GM12878 (cell line): ENCODE data around the gene INVS. TPM values are rescaled to one million over a fixed set of nuclear protein-coding genes. Genes with fewer than 3 reads are reported as not detected.

Source experiments
- ATAC-seq: fragments of 200-7000 bp; cut with Tn5 transposase; 3 replicates; pipeline ENCODE4 v1.9.1; 2020; ENCODE audit warnings: mild to moderate bottlenecking, moderate library complexity
- BruUV-seq: library from RNA; stranded (reverse); fragments of 400-500 nt; replicated peaks from 2 replicates; lab custom pipeline; 2021; lab: Mats Ljungman, UMichigan
- CTCF ChIA-PET: fragments of 300-600 bp; sonication (Branson Sonifier 250); formaldehyde crosslinking; extraction: SDS; loops from one replicate; lab custom pipeline; 2021; ENCODE audit warnings: inconsistent platforms; lab: Yijun Ruan, JAX
- POLR2A ChIA-PET: fragments of 350-600 bp; formaldehyde crosslinking; extraction: SDS; loops from one replicate; lab custom pipeline; 2021; ENCODE audit warnings: inconsistent platforms; lab: Charles Lee
- RAD21 ChIA-PET: fragments of 300-600 bp; sonication (Branson Sonifier 250); formaldehyde crosslinking; loops from one replicate; lab custom pipeline; 2023; ENCODE audit warnings: antibody characterized with exemption; ENCODE audit not compliant: unreplicated experiment; lab: Charles Lee
- SMC1A ChIA-PET: fragments of 300-600 bp; sonication (Branson Sonifier 250); formaldehyde crosslinking; loops from one replicate; lab custom pipeline; 2023; ENCODE audit not compliant: unreplicated experiment, uncharacterized antibody; lab: Charles Lee
- DNase-seq: peaks from one replicate; pipeline ENCODE4 v3.0.0-alpha.2; 2011; ENCODE audit warnings: low read depth, low spot score
- FAIRE-seq: peaks from 3 replicates; lab custom pipeline; 2011; peaks lifted over from hg19 to GRCh38; lab: Jason Lieb, UNC
- H2AFZ ChIP-seq: 2 replicates; pipeline ENCODE4 v1.6.0; 2011; ENCODE audit warnings: low read depth, low read length, control low read depth; ENCODE audit not compliant: control insufficient read depth
- H3K27ac ChIP-seq: 2 replicates; pipeline ENCODE4 v1.5.1; 2011; ENCODE audit warnings: control low read depth; ENCODE audit not compliant: control insufficient read depth, insufficient read depth
- H3K27me3 ChIP-seq, 2 experiments: replicated peaks in 1 of 2; 2 replicates each; pipeline versions ENCODE4 v1.6.0 to v1.6.1; 2011; ENCODE audit warnings: low read length in 1 of 2; ENCODE audit not compliant: control insufficient read depth in 2 of 2, insufficient read depth in 2 of 2
- H3K36me3 ChIP-seq, 2 experiments: 2 replicates each; pipeline ENCODE4 v1.5.1; 2011; ENCODE audit warnings: low read length in 1 of 2; ENCODE audit not compliant: control insufficient read depth in 2 of 2, insufficient read depth in 2 of 2
- H3K4me1 ChIP-seq: 2 replicates; pipeline ENCODE4 v1.6.1; 2011; ENCODE audit warnings: mild to moderate bottlenecking, low read length, moderate library complexity, mixed read lengths; ENCODE audit not compliant: control insufficient read depth, insufficient read depth
- H3K4me2 ChIP-seq: 2 replicates; pipeline ENCODE4 v1.6.0; 2011; ENCODE audit warnings: control low read depth; ENCODE audit not compliant: control insufficient read depth, insufficient read depth
- H3K4me3 ChIP-seq: fragments of 200-600 bp; sonication (generic); 2 replicates; pipeline ENCODE4 v1.5.1; 2016
- H3K79me2 ChIP-seq: 2 replicates; pipeline ENCODE4 v1.6.0; 2011; ENCODE audit warnings: low read length; ENCODE audit not compliant: control insufficient read depth, insufficient read depth
- H3K9ac ChIP-seq: 2 replicates; pipeline ENCODE4 v1.8.0; 2011; ENCODE audit warnings: low read length, control low read depth, mixed read lengths; ENCODE audit not compliant: control insufficient read depth, insufficient read depth
- H3K9me3 ChIP-seq: replicated peaks from 3 replicates; pipeline ENCODE4 v1.5.1; 2011; ENCODE audit warnings: mild to moderate bottlenecking, low read length; ENCODE audit not compliant: control insufficient read depth, insufficient read depth
- H4K20me1 ChIP-seq: 2 replicates; pipeline ENCODE4 v1.6.0; 2011; ENCODE audit not compliant: control insufficient read depth, insufficient read depth
- E4F1 ChIP-seq: fragments of 450-650 bp; IDR thresholded peaks from 2 replicates; pipeline ENCODE4 v1.6.1; 2018; ENCODE audit warnings: borderline replicate concordance, mild to moderate bottlenecking; ENCODE audit not compliant: partially characterized antibody
- ESRRA ChIP-seq: IDR thresholded peaks from 2 replicates; pipeline ENCODE4 v1.6.1; 2012; ENCODE audit warnings: mild to moderate bottlenecking, low read length, improper control_type of control experiment
- HDAC2 ChIP-seq: fragments of 200-600 bp; sonication (generic); IDR thresholded peaks from 2 replicates; pipeline ENCODE4 v1.6.1; 2017
- HDAC6 ChIP-seq: fragments of 200-600 bp; sonication (generic); IDR thresholded peaks from one replicate; pipeline ENCODE4 v1.8.0; 2017; ENCODE audit warnings: antibody characterized with exemption; ENCODE audit not compliant: unreplicated experiment
- KDM1A ChIP-seq: fragments of 200-600 bp; sonication (generic); IDR thresholded peaks from 2 replicates; pipeline ENCODE4 v1.6.1; 2016; ENCODE audit warnings: borderline replicate concordance
- MLLT1 ChIP-seq: fragments of 450-650 bp; IDR thresholded peaks from 2 replicates; pipeline ENCODE4 v1.6.1; 2016; ENCODE audit warnings: mild to moderate bottlenecking
- NR2C2 ChIP-seq: IDR thresholded peaks from 2 replicates; pipeline ENCODE4 v1.6.1; 2011; ENCODE audit warnings: borderline replicate concordance, low read depth; ENCODE audit not compliant: control insufficient read depth, insufficient read length
- PML ChIP-seq: IDR thresholded peaks from 2 replicates; pipeline ENCODE4 v1.6.1; 2012; ENCODE audit warnings: low read length, inconsistent platforms
- RAD21 ChIP-seq: IDR thresholded peaks from 2 replicates; pipeline ENCODE4 v1.6.1; 2011; ENCODE audit warnings: mild to moderate bottlenecking, low read depth, low read length, moderate library complexity; ENCODE audit not compliant: insufficient read depth
- ZBTB33 ChIP-seq: fragments of 450-650 bp; IDR thresholded peaks from 2 replicates; pipeline ENCODE4 v1.6.1; 2017; ENCODE audit warnings: mild to moderate bottlenecking
- ZNF217 ChIP-seq: fragments of 450-650 bp; IDR thresholded peaks from 2 replicates; pipeline ENCODE4 v1.6.1; 2017; ENCODE audit warnings: antibody characterized with exemption, mild to moderate bottlenecking
- WGBS: methylation state at CpG from one replicate; pipeline ENCODE4 v1.1.6; 2016; ENCODE audit warnings: low lambda C conversion rate; ENCODE audit not compliant: insufficient replicate concordance, insufficient coverage; ENCODE audit errors: missing lambda C conversion rate; 5-methylcytosine and 5-hydroxymethylcytosine counted together
- in situ Hi-C: fragments of 300-500 bp; cut with MboI; formaldehyde crosslinking; loops from 9 replicates; pipeline ENCODE4 v1.14.3; 2018; ENCODE audit warnings: mixed read lengths
- intact Hi-C: fragments of 100-400 bp; cut with micrococcal nuclease; formaldehyde crosslinking; loops from one replicate; pipeline ENCODE4 v1.14.2; 2022; ENCODE audit not compliant: unreplicated experiment
- polyA plus RNA-seq, 11 experiments: library from polyadenylated mRNA; depleted of rRNA in 4 of 11; unstranded in 6 of 11; stranded (reverse) in 5 of 11; fragments of >200 nt; fragmentation: Nextera tagmentation in 4 of 11; fragmentation: Illumina TruSeq in 1 of 11; extraction: Ambion mirVana in 4 of 11; extraction: Trizol in 1 of 11; gene quantifications; 1 replicate in 1 of 11; 2 replicates in 10 of 11; pipeline versions ENCODE4 v1.2.1 to v1.2.3, GENCODE V29; 2011 to 2016; ENCODE audit warnings: inconsistent platforms in 2 of 11, missing spikeins in 2 of 11, low read depth in 1 of 11
- total RNA-seq, 4 experiments: library from RNA; depleted of rRNA in 3 of 4; stranded (reverse); fragments of >200 nt in 3 of 4; fragmentation: Illumina TruSeq in 1 of 4; extraction: Trizol in 1 of 4; gene quantifications; 2 replicates each; pipeline versions ENCODE4 v1.2.1 to v1.2.3, GENCODE V29; 2013 to 2021
- TF ChIP-seq, protein P1 (sequence below): fragments of 450-650 bp; formaldehyde crosslinking; IDR thresholded peaks from 2 replicates; pipeline ENCODE4 v1.5.0; 2022; ENCODE audit warnings: mild to moderate bottlenecking, missing genetic modification characterization
- TF ChIP-seq, protein P2 (sequence below): IDR thresholded peaks from 2 replicates; pipeline ENCODE4 v1.6.1; 2012; ENCODE audit warnings: low read depth, low read length, improper control_type of control experiment

Gene INVS
- total and polyA plus RNA-seq, 10 of the 15 experiments (the other 5 are each of a cell fraction or from before 2014, with no cell fraction given): 0.93 to 20.8 (median 13.2) TPM

GRCh38 chr9:100341889-100342288 lies 242.8 kb downstream of the INVS start:
- ATAC-seq: peak; percentile 11; the same call in 1 of the 3 replicates
- FAIRE-seq: no peak
- ChIA-PET POLR2A (interaction anchor here (1.2 kb wide), 1 partner anchor 9 kb away, joined by 3 read pairs; no protein-coding TSS in a partner anchor), SMC1A (interaction anchor here (1.0 to 1.5 kb wide), 2 partner anchors 9 to 17 kb away, joined by 3 to 5 read pairs; no protein-coding TSS in a partner anchor), CTCF (interaction anchor here (0.7 to 4.4 kb wide), 4 partner anchors 10 to 96 kb away, joined by 3 to 35 read pairs (median 4); no protein-coding TSS in a partner anchor), RAD21 (interaction anchor here (0.6 to 1.3 kb wide), 5 partner anchors 12 to 1157 kb away, joined by 3 to 5 read pairs (median 3); no protein-coding TSS in a partner anchor)
- peaks cover 3% of the 10 kb centered on the region; the same call in 1 of the 2 replicates for H3K4me1 ChIP-seq
- in situ Hi-C loops (no loop called here), intact Hi-C loops (no loop called here)
- no peak overlapping the region for H3K4me2 ChIP-seq
- no peak overlapping the region for H3K9ac ChIP-seq
- peaks cover 43% of the 10 kb centered on the region for H3K79me2 ChIP-seq
- peaks cover 3 to 22% of the 10 kb centered on the region in 2 experiments for H3K36me3 ChIP-seq
- no peak overlapping the region for H3K4me3 ChIP-seq
- H3K27ac ChIP-seq: peak overlapping the region; percentile 6; the same call in 1 of the 2 replicates
- no peaks in the 10 kb centered on the region for H3K9me3 ChIP-seq
- H3K27me3 ChIP-seq: no peaks in the 10 kb centered on the region
- 100% methylated on average over 3 of the region's 3 CpGs for WGBS
- H2AFZ ChIP-seq: no peak overlapping the region
- no peak for DNase-seq
- H4K20me1 ChIP-seq: no peaks in the 10 kb centered on the region
- no TSS peak for BruUV-seq
- TF ChIP-seq ZBTB33 (no peak), ZNF217 (no peak), PML (no peak), E4F1 (no peak), ESRRA (no peak), MLLT1 (no peak), RAD21 (no peak), HDAC6 (no peak), KDM1A (no peak), HDAC2 (no peak), NR2C2 (no peak)
- TF ChIP-seq, protein P1, sequence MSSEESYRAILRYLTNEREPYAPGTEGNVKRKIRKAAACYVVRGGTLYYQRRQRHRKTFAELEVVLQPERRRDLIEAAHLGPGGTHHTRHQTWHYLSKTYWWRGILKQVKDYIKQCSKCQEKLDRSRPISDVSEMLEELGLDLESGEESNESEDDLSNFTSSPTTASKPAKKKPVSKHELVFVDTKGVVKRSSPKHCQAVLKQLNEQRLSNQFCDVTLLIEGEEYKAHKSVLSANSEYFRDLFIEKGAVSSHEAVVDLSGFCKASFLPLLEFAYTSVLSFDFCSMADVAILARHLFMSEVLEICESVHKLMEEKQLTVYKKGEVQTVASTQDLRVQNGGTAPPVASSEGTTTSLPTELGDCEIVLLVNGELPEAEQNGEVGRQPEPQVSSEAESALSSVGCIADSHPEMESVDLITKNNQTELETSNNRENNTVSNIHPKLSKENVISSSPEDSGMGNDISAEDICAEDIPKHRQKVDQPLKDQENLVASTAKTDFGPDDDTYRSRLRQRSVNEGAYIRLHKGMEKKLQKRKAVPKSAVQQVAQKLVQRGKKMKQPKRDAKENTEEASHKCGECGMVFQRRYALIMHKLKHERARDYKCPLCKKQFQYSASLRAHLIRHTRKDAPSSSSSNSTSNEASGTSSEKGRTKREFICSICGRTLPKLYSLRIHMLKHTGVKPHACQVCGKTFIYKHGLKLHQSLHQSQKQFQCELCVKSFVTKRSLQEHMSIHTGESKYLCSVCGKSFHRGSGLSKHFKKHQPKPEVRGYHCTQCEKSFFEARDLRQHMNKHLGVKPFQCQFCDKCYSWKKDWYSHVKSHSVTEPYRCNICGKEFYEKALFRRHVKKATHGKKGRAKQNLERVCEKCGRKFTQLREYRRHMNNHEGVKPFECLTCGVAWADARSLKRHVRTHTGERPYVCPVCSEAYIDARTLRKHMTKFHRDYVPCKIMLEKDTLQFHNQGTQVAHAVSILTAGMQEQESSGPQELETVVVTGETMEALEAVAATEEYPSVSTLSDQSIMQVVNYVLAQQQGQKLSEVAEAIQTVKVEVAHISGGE (CRISPR knock-in tag): no peak
- TF ChIP-seq, protein P2, sequence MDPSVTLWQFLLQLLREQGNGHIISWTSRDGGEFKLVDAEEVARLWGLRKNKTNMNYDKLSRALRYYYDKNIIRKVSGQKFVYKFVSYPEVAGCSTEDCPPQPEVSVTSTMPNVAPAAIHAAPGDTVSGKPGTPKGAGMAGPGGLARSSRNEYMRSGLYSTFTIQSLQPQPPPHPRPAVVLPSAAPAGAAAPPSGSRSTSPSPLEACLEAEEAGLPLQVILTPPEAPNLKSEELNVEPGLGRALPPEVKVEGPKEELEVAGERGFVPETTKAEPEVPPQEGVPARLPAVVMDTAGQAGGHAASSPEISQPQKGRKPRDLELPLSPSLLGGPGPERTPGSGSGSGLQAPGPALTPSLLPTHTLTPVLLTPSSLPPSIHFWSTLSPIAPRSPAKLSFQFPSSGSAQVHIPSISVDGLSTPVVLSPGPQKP: no peak
